ENCODE data around the gene RETREG1. TPM values are rescaled to one million over a fixed set of nuclear protein-coding genes. Genes with fewer than 3 reads are reported as not detected.
"Not testable (repeated sequence)": the region's sequence is repeated elsewhere in the genome, so short reads cannot be mapped to it uniquely, and the experiment has no call there.

RETREG1 gene
- total RNA-seq, 1 experiment from 2014 or later, result 5.1 TPM

DNA sequence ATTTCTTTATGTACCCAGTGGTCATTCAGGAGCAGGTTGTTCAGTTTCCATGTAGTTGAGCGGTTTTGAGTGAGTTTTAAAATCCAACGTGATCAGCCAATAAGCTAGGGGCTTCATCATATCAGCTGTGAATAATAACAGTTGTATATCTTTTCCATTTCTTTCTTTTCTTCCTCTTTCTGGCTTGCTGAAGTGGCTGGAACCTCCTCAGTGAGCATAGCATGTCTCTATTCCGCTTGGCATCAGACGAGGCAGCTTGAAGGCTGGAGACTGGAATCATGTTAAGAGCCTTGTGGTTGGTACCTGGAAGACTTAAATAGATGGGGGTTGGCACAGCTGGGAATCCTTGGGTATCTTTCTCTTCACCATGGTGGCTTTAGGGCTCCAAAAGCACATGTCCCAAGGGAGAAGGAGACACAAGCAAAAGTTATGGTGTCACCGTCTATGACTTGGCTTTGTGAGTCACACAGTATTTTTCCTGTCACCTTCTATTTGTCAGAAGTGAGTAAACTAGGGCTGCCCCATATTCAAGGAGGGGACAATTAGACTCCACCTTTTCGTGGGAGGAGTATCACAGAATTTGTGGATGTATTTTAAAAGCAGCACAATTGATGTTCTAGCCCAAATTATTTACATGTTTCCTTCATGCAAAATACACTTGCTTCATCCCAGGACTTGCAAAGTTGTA, 38.0 kb upstream of the RETREG1 start:
- no peaks in the 10 kb centered on the region for H3K4me1 ChIP-seq (ENCODE audit: insufficient read depth, low read length, poor library complexity, severe bottlenecking)
- no peaks in the 10 kb centered on the region for H3K36me3 ChIP-seq (ENCODE audit: insufficient read depth, low read length, poor library complexity, severe bottlenecking)
- H3K27ac ChIP-seq (ENCODE audit: low read depth, low read length, poor library complexity, severe bottlenecking), result no peak overlapping the region
- no peak overlapping the region for H3K4me3 ChIP-seq (ENCODE audit: low read depth, low read length, poor library complexity, severe bottlenecking)
- no TSS peak for BruUV-seq (replicated peaks)
- no peaks in the 10 kb centered on the region for H3K9me3 ChIP-seq (ENCODE audit: low read depth, low read length, poor library complexity, severe bottlenecking)
- no peaks in the 10 kb centered on the region for H3K27me3 ChIP-seq (replicated peaks; ENCODE audit: insufficient read depth, low read depth, low read length, poor library complexity)
- TF ChIP-seq EZH2 (IDR thresholded peaks at IDR 0.05; ENCODE audit: borderline replicate concordance, low read depth, low read length, poor library complexity, severe bottlenecking), result no peak
- TF ChIP-seq, protein P1, sequence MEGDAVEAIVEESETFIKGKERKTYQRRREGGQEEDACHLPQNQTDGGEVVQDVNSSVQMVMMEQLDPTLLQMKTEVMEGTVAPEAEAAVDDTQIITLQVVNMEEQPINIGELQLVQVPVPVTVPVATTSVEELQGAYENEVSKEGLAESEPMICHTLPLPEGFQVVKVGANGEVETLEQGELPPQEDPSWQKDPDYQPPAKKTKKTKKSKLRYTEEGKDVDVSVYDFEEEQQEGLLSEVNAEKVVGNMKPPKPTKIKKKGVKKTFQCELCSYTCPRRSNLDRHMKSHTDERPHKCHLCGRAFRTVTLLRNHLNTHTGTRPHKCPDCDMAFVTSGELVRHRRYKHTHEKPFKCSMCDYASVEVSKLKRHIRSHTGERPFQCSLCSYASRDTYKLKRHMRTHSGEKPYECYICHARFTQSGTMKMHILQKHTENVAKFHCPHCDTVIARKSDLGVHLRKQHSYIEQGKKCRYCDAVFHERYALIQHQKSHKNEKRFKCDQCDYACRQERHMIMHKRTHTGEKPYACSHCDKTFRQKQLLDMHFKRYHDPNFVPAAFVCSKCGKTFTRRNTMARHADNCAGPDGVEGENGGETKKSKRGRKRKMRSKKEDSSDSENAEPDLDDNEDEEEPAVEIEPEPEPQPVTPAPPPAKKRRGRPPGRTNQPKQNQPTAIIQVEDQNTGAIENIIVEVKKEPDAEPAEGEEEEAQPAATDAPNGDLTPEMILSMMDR (conservative IDR thresholded peaks at IDR 0.05; ENCODE audit: low read depth, low read length), result no peak
- POLR2A ChIA-PET (ENCODE audit: low non-redundant PET), result interaction anchor here (0.5 kb wide), 1 partner anchor 10 kb away, joined by 3 read pairs; no protein-coding TSS in a partner anchor
- CTCF ChIA-PET, result no interaction called here
- no peak for DNase-seq (ENCODE audit: low spot score)
- intact Hi-C loops (cut with micrococcal nuclease; ENCODE audit: unreplicated experiment), result no loop called here

GRCh38 chr5:16648739-16649138, 31.9 kb upstream of the RETREG1 start:
- H3K9me3 ChIP-seq (ENCODE audit: low read depth, low read length, poor library complexity, severe bottlenecking); H3K4me1 ChIP-seq (ENCODE audit: insufficient read depth, low read length, poor library complexity, severe bottlenecking); BruUV-seq (replicated peaks); H3K4me3 ChIP-seq (ENCODE audit: low read depth, low read length, poor library complexity, severe bottlenecking); DNase-seq (ENCODE audit: low spot score); H3K36me3 ChIP-seq (ENCODE audit: insufficient read depth, low read length, poor library complexity, severe bottlenecking); H3K27me3 ChIP-seq (replicated peaks; ENCODE audit: insufficient read depth, low read depth, low read length, poor library complexity); CTCF ChIA-PET; intact Hi-C loops (cut with micrococcal nuclease; ENCODE audit: unreplicated experiment); H3K27ac ChIP-seq (ENCODE audit: low read depth, low read length, poor library complexity, severe bottlenecking); POLR2A ChIA-PET (ENCODE audit: low non-redundant PET): not testable (repeated sequence)

DNA sequence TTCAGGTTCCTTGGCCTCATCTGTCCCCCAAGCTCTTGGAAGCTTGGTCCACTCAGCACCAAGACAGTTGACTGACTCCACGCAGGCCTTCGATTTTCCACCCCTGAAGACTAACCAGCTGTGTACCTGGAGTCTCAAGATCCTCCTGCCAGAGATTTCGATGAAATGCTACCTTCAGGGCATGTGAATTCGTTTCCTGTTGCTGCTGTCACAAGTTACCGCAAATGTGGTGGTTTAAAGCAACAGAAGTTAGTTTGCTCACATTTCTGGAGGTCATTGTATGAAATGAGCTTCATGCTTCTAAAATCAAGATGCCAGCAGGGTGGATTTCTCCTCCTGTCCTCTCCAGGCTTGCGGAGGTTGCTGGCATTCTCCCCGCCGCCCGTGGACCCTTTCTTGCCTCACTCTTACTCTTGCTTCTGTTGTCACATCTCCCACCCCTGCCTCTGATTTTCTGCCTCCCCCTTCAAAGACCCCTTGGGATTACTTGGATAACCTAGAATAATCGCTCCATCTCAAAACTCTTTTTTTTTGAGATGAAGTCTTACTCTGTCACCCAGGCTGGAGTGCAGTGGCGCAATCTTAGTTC, 27.6 kb upstream of the RETREG1 start:
- ChIA-PET CTCF (no interaction called here), POLR2A (ENCODE audit: low non-redundant PET) (interaction anchor here (1.0 kb wide), 1 partner anchor 10 kb away, joined by 3 read pairs; no protein-coding TSS in a partner anchor)
- no peak for DNase-seq (ENCODE audit: low spot score)
- H3K4me1 ChIP-seq (ENCODE audit: insufficient read depth, low read length, poor library complexity, severe bottlenecking), result no peaks in the 10 kb centered on the region
- TF ChIP-seq, protein P1 (conservative IDR thresholded peaks at IDR 0.05; ENCODE audit: low read depth, low read length), result no peak
- no peak for TF ChIP-seq EZH2 (IDR thresholded peaks at IDR 0.05; ENCODE audit: borderline replicate concordance, low read depth, low read length, poor library complexity, severe bottlenecking)
- no peaks in the 10 kb centered on the region for H3K27me3 ChIP-seq (replicated peaks; ENCODE audit: insufficient read depth, low read depth, low read length, poor library complexity)
- H3K36me3 ChIP-seq (ENCODE audit: insufficient read depth, low read length, poor library complexity, severe bottlenecking), result no peaks in the 10 kb centered on the region
- no peak overlapping the region for H3K27ac ChIP-seq (ENCODE audit: low read depth, low read length, poor library complexity, severe bottlenecking)
- intact Hi-C loops (cut with micrococcal nuclease; ENCODE audit: unreplicated experiment), result no loop called here
- BruUV-seq (replicated peaks), result no TSS peak
- no peaks in the 10 kb centered on the region for H3K9me3 ChIP-seq (ENCODE audit: low read depth, low read length, poor library complexity, severe bottlenecking)
- no peak overlapping the region for H3K4me3 ChIP-seq (ENCODE audit: low read depth, low read length, poor library complexity, severe bottlenecking)

GRCh38 chr5:16642867-16643266, 26.1 kb upstream of the RETREG1 start:
- POLR2A ChIA-PET (ENCODE audit: low non-redundant PET), result no interaction called here
- Histone ChIP-seq H3K4me1 (ENCODE audit: insufficient read depth, low read length, poor library complexity, severe bottlenecking) (no peaks in the 10 kb centered on the region), H3K9me3 (ENCODE audit: low read depth, low read length, poor library complexity, severe bottlenecking) (no peaks in the 10 kb centered on the region), H3K36me3 (ENCODE audit: insufficient read depth, low read length, poor library complexity, severe bottlenecking) (no peaks in the 10 kb centered on the region), H3K27ac (ENCODE audit: low read depth, low read length, poor library complexity, severe bottlenecking) (no peak overlapping the region), H3K27me3 (replicated peaks; ENCODE audit: insufficient read depth, low read depth, low read length, poor library complexity) (no peaks in the 10 kb centered on the region), H3K4me3 (ENCODE audit: low read depth, low read length, poor library complexity, severe bottlenecking) (no peak overlapping the region)
- TF ChIP-seq EZH2 (IDR thresholded peaks at IDR 0.05; ENCODE audit: borderline replicate concordance, low read depth, low read length, poor library complexity, severe bottlenecking), result no peak
- TF ChIP-seq, protein P1 (conservative IDR thresholded peaks at IDR 0.05; ENCODE audit: low read depth, low read length), result no peak
- intact Hi-C loops (cut with micrococcal nuclease; ENCODE audit: unreplicated experiment), result no loop called here
- BruUV-seq (replicated peaks), result no TSS peak
- CTCF ChIA-PET, result no interaction called here
- DNase-seq (ENCODE audit: low spot score), result no peak
